Measurements from ENCODE around the gene NRF1.

NRF1 gene

GRCh38 chr7:129740574-129741410, 129.3 kb downstream of the NRF1 start:
- no peak for DNase-seq (ENCODE audit: low read depth, low spot score)
- CTCF ChIA-PET, result interaction anchor here (0.7 kb wide), 1 partner anchor 15 kb away, joined by 4 read pairs; no protein-coding TSS in a partner anchor
- TF ChIP-seq, protein P1, sequence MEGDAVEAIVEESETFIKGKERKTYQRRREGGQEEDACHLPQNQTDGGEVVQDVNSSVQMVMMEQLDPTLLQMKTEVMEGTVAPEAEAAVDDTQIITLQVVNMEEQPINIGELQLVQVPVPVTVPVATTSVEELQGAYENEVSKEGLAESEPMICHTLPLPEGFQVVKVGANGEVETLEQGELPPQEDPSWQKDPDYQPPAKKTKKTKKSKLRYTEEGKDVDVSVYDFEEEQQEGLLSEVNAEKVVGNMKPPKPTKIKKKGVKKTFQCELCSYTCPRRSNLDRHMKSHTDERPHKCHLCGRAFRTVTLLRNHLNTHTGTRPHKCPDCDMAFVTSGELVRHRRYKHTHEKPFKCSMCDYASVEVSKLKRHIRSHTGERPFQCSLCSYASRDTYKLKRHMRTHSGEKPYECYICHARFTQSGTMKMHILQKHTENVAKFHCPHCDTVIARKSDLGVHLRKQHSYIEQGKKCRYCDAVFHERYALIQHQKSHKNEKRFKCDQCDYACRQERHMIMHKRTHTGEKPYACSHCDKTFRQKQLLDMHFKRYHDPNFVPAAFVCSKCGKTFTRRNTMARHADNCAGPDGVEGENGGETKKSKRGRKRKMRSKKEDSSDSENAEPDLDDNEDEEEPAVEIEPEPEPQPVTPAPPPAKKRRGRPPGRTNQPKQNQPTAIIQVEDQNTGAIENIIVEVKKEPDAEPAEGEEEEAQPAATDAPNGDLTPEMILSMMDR (IDR thresholded peaks at IDR 0.05; ENCODE audit: insufficient read depth, low read length, missing control alignments), result no peak
- no peak overlapping the region for H3K4me3 ChIP-seq (ENCODE audit: low read depth, low read length)
- POLR2A ChIA-PET, result no interaction called here

GRCh38 chr7:129741743-129742213, 130.3 kb downstream of the NRF1 start:
- ChIA-PET POLR2A (no interaction called here), CTCF (no interaction called here)
- no peak overlapping the region for H3K4me3 ChIP-seq (ENCODE audit: low read depth, low read length)
- no peak for DNase-seq (ENCODE audit: low read depth, low spot score)
- TF ChIP-seq, protein P1 (IDR thresholded peaks at IDR 0.05; ENCODE audit: insufficient read depth, low read length, missing control alignments), result no peak

DNA sequence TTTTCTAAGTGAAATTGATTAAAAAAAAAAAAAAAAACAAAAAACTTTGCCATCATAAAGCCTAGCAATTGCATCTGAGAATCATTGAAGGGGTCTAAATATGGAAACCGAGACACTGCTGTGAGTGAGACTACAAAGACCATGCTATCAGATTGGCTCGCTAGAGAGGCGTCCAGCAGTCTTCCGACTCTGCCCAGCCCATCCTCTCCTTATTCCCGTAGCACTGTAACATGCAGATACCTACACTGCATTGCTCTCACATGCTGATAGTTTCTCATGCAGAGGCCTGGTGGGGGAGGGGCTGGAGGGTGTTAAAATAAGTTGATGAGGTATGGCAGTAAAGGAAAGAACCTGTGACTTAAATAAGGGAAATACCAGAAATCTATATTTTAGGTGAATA, 130.7 kb downstream of the NRF1 start:
- DNase-seq (ENCODE audit: low read depth, low spot score), result no peak
- ChIA-PET CTCF (no interaction called here), POLR2A (no interaction called here)
- H3K4me3 ChIP-seq (ENCODE audit: low read depth, low read length), result no peak overlapping the region
- TF ChIP-seq, protein P1 (IDR thresholded peaks at IDR 0.05; ENCODE audit: insufficient read depth, low read length, missing control alignments), result no peak

DNA sequence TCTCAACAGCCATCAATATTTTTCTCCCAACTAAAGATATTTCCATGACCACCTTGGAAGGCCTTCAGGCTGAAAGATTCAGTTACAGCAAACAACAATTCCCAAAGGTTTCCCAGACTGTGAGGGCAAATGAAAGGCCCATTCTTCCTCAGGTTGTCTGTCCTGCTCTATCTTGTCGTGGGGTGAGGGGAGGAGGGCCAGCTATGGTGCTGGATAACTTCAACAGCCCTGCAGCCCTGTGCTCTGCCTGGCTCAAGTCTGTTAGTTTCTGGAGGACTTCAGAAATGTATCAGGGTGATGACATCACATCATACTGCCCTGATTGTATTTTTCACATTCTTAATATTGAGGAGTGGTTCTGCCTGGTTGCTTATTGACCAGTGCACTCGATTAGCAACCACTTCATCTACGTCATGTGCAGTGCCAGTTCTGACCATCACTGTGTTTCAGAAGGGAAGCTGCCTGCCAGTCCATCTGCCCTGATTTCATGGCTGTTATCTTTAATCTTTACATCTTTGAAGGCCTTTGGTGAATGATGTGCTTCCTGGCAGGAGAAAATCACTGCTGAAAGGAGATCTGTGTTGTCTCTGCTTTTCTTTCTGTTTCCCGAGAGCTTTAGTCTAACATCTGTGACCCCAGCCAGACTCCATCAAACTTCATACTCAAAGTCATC, 135.5 kb downstream of the NRF1 start:
- TF ChIP-seq, protein P1 (IDR thresholded peaks at IDR 0.05; ENCODE audit: insufficient read depth, low read length, missing control alignments), result no peak
- no peak overlapping the region for H3K4me3 ChIP-seq (ENCODE audit: low read depth, low read length)
- DNase-seq (ENCODE audit: low read depth, low spot score), result no peak
- ChIA-PET POLR2A (no interaction called here), CTCF (no interaction called here)

- no peak for DNase-seq (ENCODE audit: low read depth, low spot score)
- no peak overlapping the region for H3K4me3 ChIP-seq (ENCODE audit: low read depth, low read length)
- TF ChIP-seq, protein P1 (IDR thresholded peaks at IDR 0.05; ENCODE audit: insufficient read depth, low read length, missing control alignments), result no peak
- ChIA-PET POLR2A (no interaction called here), CTCF (no interaction called here)
Observed at GRCh38 chr7:129748356-129749109, 137.0 kb downstream of the NRF1 start.

DNA sequence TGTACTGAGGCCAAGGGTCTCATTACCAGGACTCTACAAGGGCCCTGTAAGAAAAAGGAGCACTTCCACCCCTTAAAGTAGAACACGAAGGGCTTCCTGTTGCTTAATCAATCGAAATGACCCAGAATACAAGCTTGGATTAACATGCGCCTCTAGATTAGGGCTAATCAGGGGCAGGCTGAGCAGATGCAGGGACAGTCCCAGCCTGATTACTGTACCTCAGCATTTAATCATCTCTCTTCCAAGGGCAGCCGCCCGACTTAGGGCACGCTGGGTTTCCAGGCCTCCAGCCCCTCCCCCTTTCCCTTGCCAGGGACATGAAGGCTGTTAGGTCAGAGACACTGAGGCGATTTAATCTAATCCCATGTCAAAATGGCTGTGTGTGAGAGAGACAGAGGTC, 138.6 kb downstream of the NRF1 start:
- DNase-seq (ENCODE audit: low read depth, low spot score), result no peak
- ChIA-PET CTCF (no interaction called here), POLR2A (no interaction called here)
- TF ChIP-seq, protein P1 (IDR thresholded peaks at IDR 0.05; ENCODE audit: insufficient read depth, low read length, missing control alignments), result no peak
- no peak overlapping the region for H3K4me3 ChIP-seq (ENCODE audit: low read depth, low read length)

Measured in AG04449 (cell line).